Activated CD4-positive, alpha-beta T cell treated with anti-CD3 and anti-CD28 coated beads for 4 hours (primary cell): Measurements from ENCODE around the gene ZBTB38.

Experiments
- DNase-seq, 2 donors: peaks; one replicate each; pipeline ENCODE4 v3.0.0-alpha.2; 2020

The ZBTB38 gene

DNA sequence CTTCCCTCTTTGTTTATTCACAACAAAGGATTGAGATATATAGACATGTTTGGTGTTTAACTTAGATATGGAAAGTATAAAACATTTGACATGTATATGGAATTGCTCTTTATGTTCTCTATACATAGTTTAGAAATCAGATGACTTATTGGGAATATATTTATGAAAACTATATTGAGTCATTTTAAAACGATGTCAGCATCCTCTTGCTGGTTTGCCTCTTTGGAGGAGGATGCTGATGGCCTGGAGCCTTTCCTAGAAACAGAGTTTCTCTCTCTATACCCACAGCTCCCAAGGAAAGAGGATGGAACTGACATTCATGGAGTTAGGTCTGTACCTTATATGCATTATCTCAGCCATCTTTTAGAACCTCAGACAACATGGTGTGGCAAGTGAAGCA is 40.3 kb downstream of the ZBTB38 start:
- DNase-seq, result no peak

- DNase-seq, result no peak
Observed at GRCh38 chr3:141409940-141410241, 41.6 kb downstream of the ZBTB38 start.

GRCh38 chr3:141410408-141410807 is 42.1 kb downstream of the ZBTB38 start:
- no peak for DNase-seq

GRCh38 chr3:141410846-141411245 is 42.5 kb downstream of the ZBTB38 start:
- no peak for DNase-seq

DNA sequence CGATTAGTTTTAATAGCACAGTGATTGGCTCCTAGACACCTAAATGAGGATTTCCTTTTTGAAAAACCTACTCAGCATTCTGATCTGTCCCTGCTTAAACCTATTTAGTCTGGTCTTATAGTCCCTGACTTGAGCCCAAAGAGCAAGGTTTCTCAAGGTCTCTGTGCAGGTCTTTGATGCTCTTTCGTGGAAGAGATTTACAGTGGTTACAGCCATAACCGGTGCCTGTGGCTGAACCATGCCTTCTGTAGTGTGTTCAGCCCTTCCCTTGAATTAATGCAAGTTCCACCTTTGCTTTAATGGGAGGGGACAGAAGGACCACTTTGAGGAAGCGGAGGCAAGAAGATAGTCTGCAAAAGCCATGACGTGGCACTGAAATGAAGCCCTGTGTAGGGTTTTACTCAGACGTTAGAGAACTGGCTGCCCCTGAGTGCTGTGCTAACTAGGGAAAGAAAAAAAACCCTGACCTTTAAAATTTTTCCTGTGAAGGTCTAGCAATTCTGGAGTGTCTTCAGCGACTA is 43.0 kb downstream of the ZBTB38 start:
- peak; percentile 37 to 39 for DNase-seq

GRCh38 chr3:141412087-141412935 is 44.0 kb downstream of the ZBTB38 start:
- DNase-seq, result peak; percentile 44 to 46

DNA sequence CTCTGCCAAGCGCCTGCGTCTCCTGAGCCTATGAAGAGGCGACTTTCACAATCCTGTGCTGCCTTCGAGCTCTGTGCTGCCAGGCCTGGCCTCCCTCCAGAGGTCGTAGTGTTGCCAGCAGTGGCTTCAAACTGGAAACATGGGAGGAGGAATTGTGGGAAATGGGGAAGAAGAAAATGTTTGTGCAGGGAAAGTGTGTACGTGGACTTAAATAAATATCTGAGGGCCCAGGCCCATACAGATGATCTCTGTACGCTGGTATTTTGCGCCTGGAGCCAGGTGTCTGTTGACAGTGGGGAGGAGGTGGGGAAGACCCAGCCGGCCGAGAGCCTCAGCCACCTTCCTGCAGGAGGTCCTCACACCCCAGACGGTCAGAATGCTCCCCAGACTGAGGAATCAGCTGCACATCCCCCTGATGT is 44.6 kb downstream of the ZBTB38 start:
- no peak for DNase-seq

- DNase-seq, result peak in 1 of 2 donors; percentile 34
Observed at GRCh38 chr3:141413391-141413790, 45.1 kb downstream of the ZBTB38 start.

DNA sequence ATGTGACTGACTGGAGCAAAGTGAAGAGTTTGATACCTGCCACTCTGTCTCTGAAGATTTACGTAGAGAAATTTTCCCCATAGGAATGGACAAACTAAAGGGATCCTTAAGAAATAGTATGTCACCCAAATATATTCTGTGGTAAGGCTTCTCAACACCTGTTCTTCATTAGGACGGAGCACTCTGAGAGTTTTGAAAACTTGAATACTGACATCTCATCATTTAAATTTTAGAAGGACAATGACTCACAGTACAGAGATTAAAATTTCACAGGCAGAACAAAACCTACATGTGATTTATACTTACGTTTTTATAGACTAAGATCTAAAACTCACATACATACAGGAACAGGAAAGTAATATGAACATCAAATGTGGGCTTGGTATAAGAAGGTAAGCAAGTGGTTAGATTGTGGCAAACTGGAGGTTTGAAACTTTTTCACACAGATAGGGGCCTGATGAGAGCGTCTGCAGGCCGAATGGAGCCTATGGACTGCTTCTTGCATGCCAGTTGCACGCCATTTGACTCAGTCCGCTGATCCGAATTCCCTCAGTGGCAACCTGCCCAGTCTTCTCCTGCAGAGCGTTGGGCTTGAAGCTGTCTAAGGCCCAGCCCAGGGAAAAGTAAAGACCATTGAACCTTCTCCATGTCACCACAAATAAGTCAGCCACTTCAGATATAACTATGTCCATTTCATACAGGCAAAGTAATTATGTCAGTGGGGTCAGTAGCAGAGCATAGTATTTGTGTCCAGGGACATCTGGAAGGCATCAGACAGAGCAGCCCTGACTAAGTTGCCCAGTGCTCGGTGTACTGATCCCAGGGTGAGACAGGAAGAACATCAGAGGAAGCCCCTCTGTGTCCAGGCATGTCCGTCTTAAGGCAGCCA is 45.7 kb downstream of the ZBTB38 start:
- DNase-seq, result no peak

- DNase-seq, result no peak
Observed at GRCh38 chr3:141414800-141415462, 46.6 kb downstream of the ZBTB38 start.

- no peak for DNase-seq
Observed at GRCh38 chr3:141415953-141416352, 47.6 kb downstream of the ZBTB38 start.
